ENCODE results near the gene CDON.

DNA sequence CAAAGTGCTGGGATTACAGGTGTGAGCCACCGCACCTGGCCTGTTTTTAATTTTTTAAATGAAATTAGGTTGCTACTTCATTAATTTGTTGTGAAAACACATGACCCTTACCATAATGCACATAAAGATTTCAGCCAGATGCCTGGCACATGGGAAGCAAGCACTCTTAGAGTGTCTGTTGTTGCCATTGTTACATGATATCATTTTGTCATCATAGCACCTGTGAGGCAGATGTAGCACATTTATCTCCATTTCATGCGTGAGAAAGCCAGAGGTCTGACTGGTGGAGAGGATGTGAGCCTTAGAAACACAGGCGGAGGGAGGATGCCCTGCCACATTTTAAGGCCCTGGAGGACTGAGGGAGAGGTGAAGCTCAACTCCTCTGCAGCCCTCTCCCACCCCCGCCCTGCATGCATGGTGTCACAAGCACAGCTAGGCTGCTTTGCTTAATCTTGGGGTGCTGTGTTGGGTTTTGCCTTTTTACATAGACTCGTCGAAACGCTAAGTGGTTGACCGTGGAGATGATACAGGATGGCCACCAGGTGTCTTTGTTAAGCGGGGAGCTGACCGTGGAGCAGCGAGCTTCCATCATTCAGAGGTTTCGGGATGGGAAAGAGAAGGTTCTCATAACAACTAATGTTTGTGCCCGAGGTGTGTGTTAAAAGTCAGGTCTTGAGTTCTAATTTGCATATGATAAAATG is 144.4 kb downstream of the CDON start:
- TF ChIP-seq POLR2AphosphoS5 (IDR thresholded peaks at IDR 0.05; ENCODE audit: borderline replicate concordance, low read depth, low read length) = no peak
- no peak for TF ChIP-seq EZH2 (IDR thresholded peaks at IDR 0.05)
- no peak for TF ChIP-seq FOXP2 (optimal IDR thresholded peaks at IDR 0.05; ENCODE audit: control extremely low read depth, extremely low read length, insufficient read depth)

All from SK-N-MC (cell line).